Right lobe of liver (tissue), 4 donors: ENCODE results near the gene UNKL.

Experiments
- POLR2A ChIP-seq: fragments of 450-650 bp; IDR thresholded peaks from one replicate; pipeline ENCODE4 v1.6.1; 2017; ENCODE audit warnings: antibody characterized with exemption, mild to moderate bottlenecking
- TF ChIP-seq, protein P1 (sequence below), 4 donors: fragments of 200-600 bp in 3 of 4; fragments of 450-650 bp in 1 of 4; IDR thresholded peaks; one replicate each; pipeline versions ENCODE4 v1.5.1 to v1.8.0; 2016 to 2022; ENCODE audit warnings: antibody characterized with exemption in 4 of 4, mild to moderate bottlenecking in 2 of 4
- donor health status: DM: no; HTN: no; CAD: no.
- donor health status: DM: no; HTN: no; CAD: no.
- donor health status: DM: no; HTN: yes; CAD: no.

DNA sequence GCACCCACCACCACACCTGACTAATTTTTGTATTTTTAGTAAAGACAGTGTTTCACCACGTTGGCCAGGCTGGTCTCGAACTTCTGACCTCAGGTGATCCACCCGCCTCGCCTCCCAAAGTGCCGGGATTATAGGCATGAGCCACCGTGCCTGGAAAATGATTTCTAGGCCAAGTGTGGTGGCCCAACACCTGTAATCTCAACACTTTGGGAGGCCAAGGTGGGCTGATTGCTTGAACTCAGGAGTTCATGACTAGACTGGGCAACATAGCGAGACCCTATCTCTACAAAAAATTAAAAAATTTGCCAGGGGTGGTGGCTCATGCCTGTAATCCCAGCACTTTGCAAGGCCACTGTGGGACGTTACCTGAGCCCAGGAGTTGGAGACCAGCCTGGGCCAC, 92.1 kb downstream of the UNKL start:
- TF ChIP-seq POLR2A, result no peak
- TF ChIP-seq, protein P1, sequence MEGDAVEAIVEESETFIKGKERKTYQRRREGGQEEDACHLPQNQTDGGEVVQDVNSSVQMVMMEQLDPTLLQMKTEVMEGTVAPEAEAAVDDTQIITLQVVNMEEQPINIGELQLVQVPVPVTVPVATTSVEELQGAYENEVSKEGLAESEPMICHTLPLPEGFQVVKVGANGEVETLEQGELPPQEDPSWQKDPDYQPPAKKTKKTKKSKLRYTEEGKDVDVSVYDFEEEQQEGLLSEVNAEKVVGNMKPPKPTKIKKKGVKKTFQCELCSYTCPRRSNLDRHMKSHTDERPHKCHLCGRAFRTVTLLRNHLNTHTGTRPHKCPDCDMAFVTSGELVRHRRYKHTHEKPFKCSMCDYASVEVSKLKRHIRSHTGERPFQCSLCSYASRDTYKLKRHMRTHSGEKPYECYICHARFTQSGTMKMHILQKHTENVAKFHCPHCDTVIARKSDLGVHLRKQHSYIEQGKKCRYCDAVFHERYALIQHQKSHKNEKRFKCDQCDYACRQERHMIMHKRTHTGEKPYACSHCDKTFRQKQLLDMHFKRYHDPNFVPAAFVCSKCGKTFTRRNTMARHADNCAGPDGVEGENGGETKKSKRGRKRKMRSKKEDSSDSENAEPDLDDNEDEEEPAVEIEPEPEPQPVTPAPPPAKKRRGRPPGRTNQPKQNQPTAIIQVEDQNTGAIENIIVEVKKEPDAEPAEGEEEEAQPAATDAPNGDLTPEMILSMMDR (IDR thresholded peaks at IDR 0.05), result no peak
